ELR (cell line): Measurements from ENCODE around the gene TLR7.

Experiments used
- DNase-seq: peaks from one replicate; pipeline ENCODE4 v3.0.0-alpha.2; 2015; ENCODE audit warnings: low read depth

Gene TLR7

DNA sequence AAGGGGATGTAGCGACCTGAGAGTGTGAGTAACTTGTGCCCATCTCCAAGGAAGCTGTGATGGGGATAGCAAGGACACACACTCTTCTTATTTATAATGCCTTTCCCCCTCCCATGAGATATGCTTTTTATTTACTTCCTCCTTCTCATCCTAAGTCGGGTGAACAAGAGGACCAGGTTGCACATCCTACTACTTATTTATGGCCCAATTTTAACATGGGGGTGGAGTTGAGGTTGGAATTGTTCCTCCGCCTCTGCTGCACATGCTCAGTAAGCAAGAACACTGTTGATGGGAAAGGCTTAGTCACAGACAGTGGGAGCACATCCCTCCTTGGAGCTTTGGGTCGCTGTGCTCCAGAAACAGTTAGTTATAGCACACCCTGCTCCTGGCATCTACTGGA, 24.3 kb downstream of the TLR7 start:
- no peak for DNase-seq

DNA sequence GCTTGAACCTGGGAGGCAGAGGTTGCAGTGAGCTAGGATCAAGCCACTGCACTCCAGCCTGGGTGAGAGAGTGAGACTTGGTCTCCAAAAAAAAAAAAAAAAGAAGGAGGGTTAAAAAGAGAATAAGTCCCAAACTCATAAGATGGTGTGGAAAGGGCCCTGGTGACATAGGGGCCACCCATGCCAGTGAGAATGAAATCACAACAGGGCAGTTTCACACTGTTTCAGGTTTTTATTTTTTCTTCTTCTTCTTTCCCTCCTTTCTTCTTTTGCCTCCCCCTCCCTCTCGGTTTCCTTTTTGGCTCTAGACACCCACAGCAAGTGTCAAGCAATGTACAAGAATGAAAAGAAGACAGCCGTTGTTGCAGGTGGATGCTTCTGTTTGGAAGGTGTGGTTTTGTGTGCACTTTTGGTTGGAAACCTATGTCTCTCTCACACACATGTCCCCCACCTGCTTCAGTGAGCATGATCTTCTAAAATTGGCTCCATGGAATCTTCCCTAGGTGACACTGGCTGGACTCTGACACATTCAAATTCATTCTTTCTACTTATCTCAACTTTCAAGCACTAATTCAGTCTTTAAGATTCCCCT, 25.1 kb downstream of the TLR7 start:
- DNase-seq: no peak

DNA sequence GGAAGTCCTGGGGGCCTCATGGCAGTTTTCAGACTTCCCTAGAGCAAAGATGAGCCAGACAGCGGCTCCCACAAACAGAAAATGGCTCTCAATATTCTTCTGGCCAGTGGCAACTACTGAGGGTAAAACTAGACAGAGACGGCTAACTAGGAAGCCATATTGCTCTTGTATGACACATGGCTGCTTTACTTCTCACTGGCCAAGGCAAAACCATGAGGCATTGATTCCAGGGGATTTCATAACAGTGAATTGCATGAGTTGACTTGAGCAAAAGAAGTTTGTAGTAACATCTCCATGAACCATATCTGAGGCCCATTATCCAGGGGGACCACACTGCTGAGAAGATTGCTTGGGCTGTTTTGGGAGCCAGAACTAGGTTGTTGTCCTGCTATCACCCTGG, 25.8 kb downstream of the TLR7 start:
- DNase-seq: no peak

DNA sequence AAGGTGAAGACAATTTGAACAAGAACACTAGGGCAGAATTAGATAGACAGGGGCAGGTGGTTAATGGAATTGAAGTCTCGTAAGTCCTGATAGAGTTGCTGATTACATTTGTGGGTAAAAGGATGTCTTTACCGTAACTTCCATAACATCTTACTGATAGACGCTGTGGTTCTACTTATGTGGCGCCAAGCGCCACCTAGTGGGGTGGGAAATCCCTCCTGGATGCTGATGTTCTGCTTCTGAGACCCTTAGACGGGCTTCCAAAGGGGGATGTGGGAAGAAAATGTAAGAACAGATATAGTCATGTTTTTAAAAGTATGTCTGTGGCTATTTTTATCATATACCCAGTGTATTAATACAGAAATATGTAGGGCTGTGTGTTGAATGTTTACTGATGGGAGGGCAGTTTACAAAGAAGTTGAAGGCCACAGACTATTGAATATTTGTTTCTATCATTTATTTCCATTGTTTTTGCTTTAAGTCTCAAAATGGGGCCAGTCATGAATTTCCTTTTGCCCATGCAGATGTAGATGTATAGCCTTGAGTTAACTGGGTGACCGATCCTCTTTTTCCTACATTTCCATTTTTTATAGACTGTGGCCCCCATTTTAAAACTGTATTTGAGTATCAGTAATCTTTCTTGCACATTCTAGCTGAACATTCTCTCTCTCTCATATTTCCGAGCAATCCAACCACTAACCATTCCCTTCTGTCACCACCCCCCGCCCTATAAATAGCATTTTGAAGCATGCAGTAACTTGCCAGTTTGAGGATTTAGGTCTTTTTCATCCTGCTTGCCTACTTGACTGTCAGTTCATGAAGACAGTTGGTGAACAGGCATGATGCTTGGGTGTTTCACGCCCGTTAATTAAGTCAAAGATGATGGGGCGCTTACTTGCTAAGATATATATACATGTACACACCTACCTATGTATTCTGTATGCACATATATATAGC, 27.5 kb downstream of the TLR7 start:
- peak; percentile 45 for DNase-seq

DNA sequence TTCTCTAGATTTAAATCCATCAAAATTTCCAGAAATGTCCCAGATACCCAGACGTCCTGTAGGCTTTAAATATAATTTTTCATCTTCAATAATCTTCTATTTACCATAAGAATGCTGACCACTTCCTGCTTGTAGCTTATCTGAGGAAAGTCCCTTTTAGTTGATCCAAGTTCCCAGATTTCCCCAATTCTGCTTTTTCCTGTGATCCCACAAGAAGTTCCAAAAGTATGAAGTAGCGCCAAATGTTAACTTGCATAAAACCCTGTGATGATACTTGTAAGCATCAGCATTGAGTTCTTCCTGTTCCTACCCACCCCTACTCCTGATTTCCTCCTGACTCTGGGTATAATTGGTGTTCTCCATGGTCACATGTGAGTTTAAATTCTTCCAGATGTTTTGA, 29.0 kb downstream of the TLR7 start:
- no peak for DNase-seq

DNA sequence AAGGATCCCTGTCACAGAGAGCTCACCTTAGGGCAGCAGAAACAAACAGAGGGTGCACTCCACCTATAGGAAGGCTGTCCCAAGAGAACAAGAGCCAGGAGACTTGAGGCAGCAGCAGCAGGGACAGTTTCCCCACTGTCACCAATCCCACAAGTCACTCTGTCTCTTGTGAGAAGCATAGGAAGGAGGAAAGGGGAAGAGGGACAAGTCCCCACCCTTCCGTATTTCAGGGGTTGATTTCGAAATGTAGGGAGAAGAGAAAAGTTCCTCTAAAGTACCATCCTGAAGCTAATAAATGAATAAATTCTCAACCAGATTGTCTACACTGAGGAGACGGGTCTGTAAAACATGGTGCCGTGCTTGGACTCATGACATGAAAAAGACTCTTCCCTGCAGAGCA, 30.1 kb downstream of the TLR7 start:
- no peak for DNase-seq

DNA sequence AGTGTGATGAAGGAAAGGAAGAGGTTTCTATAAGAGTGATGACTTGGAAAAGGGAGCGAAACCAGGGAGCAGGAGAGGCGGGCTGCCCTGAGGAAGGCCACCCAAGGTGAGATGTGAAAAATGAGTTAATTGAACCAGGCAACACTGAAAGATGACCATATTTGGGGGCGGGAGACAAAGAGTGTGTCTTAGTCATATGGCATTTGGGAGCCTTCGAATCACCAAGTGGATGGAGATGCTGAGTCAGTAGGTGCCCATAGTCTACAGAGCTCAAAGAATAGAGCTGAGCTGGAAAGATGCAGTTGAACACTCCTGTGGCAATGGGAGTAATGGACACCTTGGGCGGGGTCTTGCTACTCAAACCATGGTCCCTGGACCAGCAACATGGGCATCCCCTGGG, 31.2 kb downstream of the TLR7 start:
- no peak for DNase-seq

DNA sequence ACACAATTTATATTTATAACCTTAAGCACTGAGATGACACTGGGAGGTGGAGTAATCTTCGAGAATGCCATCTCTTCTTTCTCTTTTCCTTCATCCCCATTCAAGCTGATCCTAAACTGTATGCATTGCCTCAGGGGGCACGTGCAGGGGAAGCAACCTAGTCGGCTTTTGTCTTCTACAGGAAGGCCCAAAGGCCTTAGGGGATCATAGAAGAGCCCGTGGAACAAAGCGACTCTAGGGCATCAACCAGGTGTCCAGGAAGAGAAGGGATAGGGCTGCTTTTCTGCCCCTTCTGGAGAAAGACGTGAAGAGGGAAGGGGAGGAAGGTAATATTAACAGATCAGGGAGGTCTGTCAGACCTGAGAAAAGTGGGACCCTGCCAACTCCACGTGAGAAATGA, 32.6 kb downstream of the TLR7 start:
- no peak for DNase-seq

DNA sequence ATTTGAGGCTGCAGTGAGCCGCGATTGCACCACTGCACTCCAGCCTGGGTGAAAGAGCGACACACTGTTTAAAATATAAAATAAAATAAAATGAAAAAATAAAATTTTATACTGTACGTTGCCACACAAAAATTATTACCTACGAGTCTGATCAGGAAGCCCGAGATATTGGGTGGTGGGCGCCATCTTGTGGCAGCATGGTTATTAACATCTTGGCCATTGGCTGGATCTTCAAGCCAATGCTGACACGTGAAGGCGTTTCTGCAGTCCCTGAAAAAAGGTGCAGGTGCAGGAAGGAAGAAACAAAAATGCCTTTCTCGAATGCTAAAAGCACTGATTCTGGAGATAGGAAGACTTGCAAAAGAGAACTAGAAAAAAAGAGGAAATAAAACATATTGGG, 34.6 kb downstream of the TLR7 start:
- peak; percentile 52 for DNase-seq

DNA sequence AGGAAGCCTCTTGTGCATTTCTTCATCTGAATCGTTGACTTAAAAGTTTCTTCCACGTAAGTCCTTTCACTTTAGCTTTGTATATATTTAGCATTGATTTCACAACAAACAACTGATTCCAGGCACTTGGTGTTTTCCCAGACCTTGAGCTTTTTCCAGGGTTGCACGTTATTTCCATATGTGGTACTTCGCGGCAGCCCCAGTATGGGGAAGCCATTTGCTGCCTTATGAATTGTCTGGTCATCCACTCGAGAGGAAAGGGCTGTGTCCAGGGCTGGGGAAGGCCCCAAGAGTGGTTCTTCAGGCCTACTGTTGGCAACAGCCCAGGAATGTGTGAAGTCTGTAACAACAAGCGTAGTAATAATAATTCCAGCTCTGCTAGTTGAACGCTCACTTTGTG, 36.8 kb downstream of the TLR7 start:
- no peak for DNase-seq

DNA sequence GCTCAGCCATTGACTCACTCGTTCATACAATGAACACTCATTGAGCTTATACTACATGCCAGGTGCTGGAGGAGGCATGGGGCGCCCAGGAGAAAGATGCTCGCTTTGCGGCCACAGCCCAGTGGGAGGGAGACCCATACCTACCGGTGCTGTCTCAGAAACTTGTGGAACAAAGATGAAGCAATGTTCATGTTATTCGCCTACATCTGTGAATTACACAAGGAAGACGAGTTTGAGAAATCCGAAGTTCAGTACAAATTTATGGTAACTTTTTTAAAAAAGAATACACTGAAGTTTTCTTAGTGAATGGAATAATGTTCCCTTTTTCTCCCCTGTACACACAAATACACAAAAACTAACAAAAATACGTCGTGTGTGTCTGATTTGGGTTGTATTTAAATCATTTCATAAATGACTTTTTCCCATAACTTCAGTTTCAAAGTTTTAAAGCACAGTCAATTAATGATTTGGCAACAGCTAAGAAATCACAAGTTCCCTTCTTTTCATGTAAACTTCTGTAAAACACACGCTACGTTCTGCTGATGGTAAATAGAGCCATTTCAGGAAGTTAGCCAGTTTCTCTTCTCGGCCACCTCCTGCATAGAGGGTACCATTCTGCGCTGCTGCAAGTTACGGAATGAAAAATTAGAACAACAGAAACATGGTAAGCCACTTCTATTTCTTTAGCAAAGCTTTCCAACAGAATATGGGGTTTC, 39.3 kb downstream of the TLR7 start, which contains the start of gene TLR8:
TLR8 (plus strand) TSS at position 575 of the 716 bp plus-strand sequence; CDS start at position 662, 87 bp downstream.
- no peak for DNase-seq

DNA sequence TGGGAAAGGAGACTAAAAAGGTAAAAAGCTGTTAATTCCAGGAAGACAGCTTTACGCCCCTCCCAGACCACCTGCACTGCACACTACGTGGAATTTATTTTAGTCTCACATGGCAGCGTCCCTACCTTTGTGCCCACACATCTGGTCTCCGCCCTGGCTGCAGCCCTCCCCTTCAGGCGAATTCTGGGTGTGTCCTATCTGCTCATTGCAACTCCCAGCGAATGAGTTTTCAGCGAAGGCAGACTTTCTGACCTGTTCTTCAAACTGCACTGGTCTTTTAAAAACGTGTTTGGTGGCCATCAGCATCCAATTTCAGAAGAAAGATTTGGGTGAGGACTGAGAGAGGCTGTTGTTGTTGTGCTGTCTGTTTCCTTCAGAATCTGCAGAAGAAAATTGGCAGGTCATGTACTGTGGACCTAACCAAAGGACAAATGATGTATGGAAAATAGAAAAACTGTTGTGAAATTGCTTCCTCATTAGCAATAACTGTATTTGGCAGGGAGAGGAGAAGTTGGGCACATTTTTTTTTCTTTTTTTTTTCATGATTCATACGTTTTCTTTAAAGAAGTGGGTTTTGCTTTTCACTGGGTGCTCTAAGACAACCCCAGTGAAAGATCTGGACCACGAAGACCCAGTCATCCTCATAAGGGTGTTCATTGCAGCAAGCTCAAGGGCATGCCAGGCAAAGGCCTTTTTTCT, 43.7 kb downstream of the TLR7 start:
- no peak for DNase-seq

DNA sequence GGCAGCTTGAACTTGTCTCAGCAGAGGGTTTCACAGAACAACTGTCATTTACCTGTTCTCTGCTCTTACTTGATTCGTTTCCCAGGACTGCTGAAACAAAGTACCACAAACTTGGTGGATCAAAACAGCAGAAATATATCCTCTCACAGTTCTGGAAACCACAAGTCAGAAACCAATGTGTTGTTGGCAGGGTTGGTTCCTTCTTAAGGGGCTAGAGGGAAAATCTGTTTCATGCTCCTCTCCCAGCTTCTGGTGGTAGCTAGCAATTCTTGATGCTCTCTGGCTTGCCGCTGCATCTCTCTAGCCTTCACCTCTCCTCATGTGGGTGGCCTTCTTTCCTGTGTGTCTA, 44.2 kb downstream of the TLR7 start:
- DNase-seq: no peak

DNA sequence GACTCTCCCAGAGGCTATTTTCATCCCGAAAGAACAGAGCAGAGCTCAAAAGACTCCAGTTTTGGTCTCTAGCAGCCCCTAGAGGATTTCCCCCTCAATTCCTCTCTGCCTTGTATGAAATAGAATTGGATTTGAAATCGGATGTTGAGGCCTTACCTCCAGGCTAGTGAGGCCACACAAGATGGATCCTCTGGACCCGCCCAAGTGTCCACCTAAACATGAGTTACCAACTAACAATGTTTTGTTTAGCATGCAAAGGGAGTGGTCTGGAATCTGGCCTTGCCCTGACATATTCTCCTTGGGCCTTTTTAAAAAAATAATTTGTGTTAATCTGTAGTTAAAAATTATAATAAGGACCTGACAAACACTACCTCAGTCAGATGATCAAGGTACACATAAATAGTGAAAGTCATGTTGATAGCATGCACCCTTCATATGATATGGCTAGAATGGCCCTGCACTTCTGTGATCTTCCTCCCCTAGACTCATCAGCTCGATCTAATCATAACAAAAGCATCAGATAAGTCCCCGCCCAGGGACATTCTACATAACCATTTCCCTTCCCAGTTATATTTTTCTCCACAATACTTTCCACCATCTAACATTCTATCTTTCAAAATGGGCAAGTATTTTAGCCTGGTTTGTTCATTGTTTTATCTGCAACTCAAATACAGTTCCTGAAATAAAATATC, 46.1 kb downstream of the TLR7 start:
- DNase-seq: no peak

DNA sequence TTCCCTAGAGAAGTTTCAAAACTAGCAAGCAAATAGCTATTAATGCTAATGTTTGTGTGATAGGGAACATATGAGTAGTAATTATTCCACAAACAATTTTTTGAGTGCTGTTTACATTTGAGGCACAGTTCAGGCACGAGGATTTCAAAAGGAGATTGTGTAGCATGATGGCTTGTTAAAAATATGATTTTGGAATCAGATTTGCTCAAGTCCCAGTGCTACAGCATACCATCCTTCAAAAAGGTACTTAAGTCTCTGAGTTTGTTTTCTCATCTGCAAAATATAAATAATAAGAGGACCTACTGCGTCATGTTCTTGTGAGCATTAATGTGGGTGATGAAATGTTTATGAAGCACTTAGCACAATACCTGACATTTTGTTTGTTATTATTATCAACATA, 50.9 kb downstream of the TLR7 start:
- DNase-seq: no peak

DNA sequence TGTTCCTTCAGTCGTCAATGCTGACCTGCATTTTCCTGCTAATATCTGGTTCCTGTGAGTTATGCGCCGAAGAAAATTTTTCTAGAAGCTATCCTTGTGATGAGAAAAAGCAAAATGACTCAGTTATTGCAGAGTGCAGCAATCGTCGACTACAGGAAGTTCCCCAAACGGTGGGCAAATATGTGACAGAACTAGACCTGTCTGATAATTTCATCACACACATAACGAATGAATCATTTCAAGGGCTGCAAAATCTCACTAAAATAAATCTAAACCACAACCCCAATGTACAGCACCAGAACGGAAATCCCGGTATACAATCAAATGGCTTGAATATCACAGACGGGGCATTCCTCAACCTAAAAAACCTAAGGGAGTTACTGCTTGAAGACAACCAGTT, 52.2 kb downstream of the TLR7 start:
- DNase-seq: no peak

DNA sequence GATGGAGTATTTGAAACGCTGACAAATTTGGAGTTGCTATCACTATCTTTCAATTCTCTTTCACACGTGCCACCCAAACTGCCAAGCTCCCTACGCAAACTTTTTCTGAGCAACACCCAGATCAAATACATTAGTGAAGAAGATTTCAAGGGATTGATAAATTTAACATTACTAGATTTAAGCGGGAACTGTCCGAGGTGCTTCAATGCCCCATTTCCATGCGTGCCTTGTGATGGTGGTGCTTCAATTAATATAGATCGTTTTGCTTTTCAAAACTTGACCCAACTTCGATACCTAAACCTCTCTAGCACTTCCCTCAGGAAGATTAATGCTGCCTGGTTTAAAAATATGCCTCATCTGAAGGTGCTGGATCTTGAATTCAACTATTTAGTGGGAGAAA, 52.7 kb downstream of the TLR7 start:
- no peak for DNase-seq

DNA sequence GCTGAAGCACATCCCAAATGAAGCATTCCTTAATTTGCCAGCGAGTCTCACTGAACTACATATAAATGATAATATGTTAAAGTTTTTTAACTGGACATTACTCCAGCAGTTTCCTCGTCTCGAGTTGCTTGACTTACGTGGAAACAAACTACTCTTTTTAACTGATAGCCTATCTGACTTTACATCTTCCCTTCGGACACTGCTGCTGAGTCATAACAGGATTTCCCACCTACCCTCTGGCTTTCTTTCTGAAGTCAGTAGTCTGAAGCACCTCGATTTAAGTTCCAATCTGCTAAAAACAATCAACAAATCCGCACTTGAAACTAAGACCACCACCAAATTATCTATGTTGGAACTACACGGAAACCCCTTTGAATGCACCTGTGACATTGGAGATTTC, 54.1 kb downstream of the TLR7 start:
- DNase-seq: no peak

DNA sequence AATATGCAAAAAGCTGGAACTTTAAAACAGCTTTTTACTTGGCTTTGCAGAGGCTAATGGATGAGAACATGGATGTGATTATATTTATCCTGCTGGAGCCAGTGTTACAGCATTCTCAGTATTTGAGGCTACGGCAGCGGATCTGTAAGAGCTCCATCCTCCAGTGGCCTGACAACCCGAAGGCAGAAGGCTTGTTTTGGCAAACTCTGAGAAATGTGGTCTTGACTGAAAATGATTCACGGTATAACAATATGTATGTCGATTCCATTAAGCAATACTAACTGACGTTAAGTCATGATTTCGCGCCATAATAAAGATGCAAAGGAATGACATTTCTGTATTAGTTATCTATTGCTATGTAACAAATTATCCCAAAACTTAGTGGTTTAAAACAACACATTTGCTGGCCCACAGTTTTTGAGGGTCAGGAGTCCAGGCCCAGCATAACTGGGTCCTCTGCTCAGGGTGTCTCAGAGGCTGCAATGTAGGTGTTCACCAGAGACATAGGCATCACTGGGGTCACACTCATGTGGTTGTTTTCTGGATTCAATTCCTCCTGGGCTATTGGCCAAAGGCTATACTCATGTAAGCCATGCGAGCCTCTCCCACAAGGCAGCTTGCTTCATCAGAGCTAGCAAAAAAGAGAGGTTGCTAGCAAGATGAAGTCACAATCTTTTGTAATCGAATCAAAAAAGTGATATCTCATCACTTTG, 55.2 kb downstream of the TLR7 start:
- no peak for DNase-seq

DNA sequence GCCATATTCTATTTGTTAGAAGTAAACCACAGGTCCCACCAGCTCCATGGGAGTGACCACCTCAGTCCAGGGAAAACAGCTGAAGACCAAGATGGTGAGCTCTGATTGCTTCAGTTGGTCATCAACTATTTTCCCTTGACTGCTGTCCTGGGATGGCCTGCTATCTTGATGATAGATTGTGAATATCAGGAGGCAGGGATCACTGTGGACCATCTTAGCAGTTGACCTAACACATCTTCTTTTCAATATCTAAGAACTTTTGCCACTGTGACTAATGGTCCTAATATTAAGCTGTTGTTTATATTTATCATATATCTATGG, 55.7 kb downstream of the TLR7 start:
- no peak for DNase-seq

DNA sequence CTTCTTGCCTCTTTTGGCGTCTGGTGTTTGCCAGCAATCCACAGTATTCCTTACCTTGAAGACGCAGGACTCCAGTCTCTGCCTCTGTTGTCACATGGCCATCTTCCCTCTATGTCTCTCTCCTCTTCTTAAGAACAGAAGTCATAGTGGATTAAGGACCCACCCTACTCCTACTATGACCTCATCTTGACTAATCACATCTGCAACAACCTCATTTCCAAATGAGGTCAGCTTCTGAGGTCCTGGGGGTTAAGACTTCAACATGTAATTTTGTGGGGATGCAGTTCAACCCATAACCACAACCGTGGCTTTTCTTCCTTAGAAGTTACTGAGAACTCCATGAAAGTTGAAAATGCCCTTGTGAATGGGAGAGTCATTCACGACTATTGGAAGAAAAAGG, 62.8 kb downstream of the TLR7 start:
- DNase-seq: peak; percentile 60
